GM21619 (cell line): Measurements from ENCODE around the gene ARHGDIG.
"Not testable (repeated sequence)": the region's sequence is repeated elsewhere in the genome, so short reads cannot be mapped to it uniquely, and the experiment has no call there.

Experiments used
- ATAC-seq: cut with Tn5 transposase; IDR thresholded peaks from one replicate; pipeline ENCODE4 v1.9.1; 2021; ENCODE audit not compliant: unreplicated experiment

The ARHGDIG gene

DNA sequence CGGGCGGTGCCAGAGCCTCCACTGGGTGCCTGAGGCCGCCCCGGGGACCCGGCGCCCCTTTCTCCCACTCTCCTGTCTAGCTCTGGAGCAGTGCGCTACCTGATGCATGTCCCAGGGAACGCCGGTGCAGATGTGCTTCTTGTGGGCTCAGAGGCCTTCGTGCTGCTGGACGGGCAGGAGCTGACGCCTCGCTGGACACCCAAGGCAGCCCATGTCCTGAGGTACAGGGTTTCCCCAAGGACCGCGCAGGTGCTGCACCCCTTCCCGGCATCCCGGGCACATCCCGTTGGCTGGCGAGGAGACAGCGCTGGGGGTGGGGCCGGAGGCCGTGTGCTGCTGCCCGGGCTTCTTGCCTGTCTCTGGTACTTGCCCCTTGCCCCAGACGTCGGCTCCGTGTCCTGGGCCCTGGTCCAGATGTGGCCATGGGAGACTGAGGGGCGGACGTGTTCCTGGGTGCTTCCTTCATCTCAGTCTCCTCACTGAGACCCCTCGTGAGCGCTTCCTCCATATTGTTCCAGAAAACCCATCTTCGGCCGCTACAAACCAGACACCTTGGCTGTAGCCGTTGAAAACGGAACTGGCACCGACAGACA is 17.1 kb upstream of the ARHGDIG start:
- no peak for ATAC-seq

DNA sequence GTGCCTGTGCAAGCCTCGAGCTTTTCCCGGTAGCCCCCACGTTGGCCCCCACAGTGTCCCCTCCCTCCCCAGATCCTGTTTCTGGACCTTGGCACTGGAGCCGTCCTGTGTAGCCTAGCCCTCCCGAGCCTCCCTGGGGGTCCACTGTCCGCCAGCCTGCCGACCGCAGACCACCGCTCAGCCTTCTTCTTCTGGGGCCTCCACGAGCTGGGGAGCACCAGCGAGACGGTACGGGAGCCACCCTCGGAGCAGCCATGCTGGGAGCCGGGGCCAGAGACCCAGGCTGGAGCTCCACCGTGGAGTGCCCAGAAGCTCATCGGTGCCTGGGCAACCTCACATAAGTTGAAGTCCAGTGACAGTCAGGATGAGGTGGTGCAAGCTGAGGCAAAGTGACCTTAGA is 16.4 kb upstream of the ARHGDIG start:
- ATAC-seq, result no peak

DNA sequence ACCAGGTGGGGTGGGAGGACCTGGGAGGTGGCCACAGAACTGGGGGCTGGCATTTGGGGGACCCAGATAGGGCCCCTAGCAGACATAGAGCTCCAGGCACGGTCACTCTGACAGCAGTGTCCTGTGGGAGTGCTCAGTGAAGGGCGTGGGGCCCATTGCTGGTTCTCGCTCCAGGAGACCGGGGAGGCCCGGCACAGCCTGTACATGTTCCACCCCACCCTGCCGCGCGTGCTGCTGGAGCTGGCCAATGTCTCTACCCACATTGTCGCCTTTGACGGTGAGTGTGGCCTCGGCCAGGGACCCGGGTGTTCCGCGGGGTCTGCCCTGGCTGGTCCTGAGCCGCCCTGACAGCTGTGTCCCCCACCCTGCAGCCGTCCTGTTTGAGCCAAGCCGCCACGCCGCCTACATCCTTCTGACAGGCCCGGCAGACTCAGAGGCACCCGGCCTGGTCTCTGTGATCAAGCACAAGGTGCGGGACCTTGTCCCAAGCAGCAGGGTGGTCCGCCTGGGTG is 15.9 kb upstream of the ARHGDIG start:
- ATAC-seq, result no peak

DNA sequence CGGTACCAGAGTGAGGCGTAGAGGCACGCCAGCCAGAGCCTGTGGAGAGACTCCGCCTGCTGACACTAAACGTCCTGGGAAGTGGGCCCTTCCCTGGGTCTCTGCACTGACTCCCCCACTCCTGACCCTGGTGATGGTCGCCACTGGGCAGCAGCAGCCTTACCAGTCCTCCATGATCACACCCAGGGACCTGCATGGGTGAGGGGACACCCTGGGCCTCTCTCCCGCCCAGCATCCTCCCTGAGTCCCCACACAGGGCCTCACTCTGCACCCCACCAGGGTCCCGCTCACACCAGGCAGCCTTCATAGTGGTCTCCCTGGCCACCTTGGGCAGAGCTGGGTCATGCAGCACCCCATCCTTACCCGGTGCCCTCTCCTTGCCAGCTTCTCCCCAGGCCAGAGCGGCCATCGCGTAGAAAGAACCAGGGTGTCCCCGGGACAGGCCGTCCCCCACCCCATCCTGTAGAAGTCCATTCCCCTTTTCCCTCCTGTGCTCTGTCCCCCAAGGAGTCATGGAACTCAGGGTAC is 15.3 kb upstream of the ARHGDIG start:
- ATAC-seq, result no peak

DNA sequence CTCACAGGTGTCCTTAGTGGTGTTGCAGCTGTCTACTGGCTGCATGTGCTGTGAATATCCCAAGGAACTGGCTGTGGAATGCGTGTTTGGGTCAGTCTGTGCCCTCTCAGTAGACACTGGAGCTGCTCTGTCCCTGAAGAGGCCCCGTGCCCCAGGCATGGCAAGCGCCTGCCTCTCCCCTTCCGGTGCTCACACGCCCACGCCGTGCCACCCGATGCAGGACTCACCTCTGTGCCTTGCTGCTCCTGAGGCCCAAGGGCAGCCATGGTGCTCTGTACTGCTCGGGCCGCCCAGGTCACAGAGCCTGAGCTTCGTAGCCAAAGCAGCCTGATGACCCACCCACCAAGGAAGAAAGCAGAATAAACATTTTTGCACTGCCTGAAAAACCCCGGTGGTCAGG is 14.7 kb upstream of the ARHGDIG start:
- no peak for ATAC-seq

DNA sequence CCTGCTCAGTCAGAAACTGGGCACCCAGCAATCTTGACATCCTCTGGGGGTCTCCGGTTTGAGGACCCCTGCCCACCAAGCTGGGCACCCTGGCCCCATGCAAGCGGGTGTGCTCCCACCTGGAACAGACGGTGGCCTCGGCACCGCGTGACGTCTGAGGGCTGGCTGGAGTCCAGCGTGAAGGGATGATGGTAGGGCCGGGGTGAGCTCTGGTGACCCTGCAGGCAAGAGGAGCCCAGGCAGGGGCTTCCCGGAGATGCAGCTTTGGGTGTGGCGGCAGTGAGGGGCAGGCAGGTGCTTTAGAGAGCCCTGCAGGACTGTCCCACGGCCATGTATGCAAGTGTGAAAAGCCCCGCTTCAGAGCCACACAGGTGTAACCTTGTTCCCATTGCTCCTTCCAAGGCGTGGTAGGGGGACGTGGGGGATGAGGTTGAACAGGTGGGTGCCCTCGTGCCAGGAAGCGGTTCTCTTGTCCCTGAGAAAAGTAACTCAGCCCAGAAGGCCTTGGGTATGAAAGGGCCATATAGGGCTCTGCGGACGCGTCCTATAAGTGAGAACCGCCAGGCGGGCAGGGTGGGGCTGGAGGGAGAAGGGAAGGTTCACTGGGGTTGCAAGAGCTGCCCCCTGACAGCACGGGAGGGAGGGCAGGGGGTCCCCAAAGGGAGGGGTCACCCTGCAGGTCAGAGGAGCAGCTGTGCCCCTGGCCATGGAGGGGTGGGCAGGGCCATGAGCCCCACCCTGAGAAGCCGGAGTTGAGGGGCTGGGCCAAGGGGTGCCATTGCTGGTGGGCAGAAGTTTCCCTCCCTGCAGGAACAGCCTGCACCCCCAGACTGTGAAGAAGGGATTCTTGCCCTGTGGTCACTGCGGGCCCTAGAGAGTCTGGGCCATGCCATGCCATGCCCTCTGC is 13.9 kb upstream of the ARHGDIG start:
- no peak for ATAC-seq

DNA sequence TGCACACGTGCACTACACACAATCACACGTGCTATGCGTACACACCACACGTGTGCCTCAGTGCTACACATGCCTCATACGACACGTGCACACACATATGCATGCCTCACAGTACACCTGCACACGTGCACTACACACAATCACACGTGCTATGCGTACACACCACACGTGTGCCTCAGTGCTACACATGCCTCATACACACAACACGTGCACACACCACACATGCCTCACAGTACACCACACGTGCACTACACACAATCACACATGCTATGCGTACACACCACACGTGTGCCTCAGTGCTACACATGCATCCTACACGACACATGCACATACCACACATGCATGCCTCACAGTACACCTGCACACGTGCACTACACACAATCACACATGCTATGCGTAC is 12.8 kb upstream of the ARHGDIG start:
- not testable (repeated sequence) for ATAC-seq

DNA sequence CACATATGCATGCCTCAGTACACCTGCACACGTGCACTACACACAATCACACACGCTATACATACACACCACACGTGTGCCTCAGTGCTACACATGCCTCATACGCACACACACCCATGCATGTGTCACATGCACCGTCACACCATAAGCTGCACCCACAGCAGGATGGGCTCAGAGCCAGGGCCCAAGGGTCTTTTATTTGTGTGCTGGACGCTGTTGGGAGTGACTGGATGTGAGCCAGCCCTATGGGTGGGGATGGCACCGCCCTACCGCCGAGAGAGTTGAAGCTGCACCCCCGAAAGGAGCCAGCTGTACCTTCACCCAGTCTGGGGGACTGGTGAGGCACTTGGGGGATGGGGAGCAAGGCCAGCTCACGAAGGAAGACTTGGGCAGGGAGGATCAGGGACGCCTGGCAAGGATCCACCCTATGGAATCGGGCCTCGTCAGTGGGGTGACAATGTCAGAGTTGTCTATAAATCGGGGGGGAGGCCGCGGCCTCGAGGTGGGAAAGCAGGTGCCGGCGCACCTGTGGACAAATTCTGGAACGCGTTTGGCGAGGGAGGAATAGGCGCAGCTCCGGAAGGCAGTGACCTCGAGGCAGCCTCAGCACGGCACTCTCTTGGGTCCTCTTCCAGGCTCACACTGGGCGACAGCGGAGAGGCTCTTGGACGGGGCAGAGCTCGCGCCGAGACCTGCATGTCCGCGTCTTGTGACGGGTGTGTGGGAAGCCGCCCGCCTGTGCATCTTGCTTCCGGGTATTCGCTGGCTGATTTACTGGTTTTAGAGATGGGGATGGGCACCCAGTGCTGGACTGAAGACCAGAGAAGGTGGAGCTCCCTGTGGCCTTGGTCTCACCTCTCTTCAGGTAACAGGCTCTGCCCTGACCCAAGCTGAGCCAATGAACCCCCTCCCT is 12.0 kb upstream of the ARHGDIG start:
- ATAC-seq, result no peak

DNA sequence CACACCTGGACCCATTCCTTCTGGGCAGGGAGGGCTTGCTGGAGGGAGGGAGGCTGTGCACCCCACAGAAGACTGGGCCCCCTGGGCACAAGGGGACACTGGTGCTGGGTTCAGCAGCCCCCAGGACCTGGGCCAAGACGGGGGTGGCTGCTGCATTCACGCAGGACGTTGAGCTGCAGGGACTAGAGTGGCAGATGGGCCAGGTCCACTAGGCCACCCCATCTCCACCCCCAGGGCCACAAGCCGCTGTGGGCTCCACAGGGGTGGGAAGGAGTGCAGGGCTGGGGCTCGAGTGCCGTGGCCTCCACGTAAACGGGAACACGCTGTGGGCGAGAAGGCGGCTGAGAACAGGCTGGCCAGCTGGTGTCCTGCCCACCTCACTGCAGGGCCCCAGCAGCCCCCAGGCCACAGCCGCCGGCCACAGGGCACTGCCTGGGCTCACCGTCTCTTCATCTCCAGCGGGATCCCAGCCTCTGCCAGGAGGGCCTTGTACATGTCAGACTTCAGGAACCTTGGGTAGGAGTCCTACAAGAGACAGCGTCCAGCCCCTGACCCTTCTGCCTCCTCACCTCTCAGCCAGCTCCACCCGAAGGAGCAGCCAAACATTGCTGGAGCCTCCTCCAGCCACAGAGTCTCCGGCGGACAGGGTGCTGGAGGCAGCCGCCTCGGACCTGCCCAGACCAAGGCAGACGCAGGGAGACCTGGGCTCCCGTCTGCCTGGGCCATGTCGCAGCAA is 11.2 kb upstream of the ARHGDIG start:
- no peak for ATAC-seq

DNA sequence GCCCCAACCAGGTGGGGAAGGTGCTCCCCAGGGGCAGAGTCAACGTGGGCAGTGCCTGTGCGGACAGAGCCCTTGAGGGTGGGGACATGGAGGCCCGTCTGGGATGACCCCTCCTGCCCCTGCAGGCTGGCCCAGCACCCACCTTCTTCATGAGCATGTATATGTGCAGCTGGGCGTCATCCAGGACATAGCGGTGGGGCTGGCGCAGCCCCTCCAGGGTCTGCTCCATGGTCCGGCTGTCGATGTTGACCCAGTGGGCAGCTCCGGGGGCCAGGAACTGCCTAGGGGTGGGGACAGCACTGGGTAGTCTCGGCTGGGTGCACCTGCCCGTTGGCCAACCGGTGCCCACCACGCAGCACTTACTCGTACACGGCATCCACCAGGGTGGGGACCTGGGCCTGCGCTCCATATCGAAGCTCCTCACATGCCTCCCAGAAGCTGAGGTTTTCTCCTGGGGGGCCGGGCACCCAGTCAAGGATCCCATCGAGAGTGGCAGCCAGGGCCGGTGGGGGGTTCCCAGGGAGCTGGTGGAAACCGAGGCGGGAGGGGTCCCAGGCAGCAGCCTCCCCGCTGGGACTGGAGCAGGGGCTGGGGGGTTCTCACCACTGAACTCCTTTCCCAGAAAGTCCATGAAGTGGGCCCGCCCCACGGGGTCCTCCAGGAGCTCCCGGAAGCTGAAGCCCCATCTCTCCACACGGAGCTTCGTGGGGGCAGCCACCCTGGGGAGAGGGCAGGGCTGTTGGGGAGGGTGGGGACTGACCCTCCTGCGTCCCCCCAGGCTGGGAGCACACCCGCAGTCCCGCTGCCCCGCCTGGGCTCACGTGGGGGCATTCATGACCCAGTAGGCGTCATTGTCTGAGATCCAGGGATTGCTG is 9.8 kb upstream of the ARHGDIG start:
- ATAC-seq, result no peak

DNA sequence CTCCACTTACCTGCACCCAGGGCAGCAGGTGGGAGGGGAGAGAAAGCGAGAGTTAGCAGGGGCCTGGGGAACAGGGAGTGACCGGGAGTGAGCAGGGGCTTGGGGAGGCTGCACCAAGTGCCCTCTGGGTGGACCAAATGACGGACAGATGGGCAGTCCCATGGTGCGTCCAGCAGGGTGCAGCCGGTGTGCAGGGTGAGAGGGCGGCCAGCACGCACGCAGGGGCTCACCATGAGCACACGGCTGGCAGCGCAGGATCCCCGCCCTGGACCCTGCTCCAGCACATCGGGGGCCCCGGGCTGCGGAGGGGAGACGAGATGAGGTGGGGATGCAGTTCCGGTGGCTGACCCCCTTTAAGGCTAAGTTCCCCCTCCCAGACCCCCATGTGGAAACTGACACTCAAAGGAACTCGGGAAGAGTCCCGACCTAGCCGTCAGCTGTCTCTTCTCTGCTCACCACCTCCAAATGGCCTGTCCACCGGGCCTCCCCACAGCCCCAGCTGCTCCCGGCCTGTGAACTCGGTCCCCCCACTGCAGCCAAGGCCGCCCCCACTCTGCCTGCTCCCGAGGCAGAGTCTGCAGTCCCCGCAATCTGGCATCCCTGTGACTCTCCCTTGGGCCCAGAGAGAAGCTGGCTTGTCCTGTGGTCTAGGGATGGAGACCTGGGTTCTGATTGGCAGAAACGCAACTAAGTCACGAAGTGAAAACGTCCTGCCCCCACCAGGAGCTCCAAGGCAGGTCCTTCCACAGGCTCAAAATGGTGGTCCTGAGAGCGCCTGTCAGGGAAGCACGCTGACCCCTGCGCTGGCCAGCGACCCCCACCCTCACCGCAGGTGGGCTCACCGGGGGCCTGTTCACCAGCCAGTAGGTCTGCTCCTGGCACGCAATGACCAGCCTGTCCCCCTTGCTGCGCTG is 7.5 kb upstream of the ARHGDIG start:
- ATAC-seq, result no peak

DNA sequence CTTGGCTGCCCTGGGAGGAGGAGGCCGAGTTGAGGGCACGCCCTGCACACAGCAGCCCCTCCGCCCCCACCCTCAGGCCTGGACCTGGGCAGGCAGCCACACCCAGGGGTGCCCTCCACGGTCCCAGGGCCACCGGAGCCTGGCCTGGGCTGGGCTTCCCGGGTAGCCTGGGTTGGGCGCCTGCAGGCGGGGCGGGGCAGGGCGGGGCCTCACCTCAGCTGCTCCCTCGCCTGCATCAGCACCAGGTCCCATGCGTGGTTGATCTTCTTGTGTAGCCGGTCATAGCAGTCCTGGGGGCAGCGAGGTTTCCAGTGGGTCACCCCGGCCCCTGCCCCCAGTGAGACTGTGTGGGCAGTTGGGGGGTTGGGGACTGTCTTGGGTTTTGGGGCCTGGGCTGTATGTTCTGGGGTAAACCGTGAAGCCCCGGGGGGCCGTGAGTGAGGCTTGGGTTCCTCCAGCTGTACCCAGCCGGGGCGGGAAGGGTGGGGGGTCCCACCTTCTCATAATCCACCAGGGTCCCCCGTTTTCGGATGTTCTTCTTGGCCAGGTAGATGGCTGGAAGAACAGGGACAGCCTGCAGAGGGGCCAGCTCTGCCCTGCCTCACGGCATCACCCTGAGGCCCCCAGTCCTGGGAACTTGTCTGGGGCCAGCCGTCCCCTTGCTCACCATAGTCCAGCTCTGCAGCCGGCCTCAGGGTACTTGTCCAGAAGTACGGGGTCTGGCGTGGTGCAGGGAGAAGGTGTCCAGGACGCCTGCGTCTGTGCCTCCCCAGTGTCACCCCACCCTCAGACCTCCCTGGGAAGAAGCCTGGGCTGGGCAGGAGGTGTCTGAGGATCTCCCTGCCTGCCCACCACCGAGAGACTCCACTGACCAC is 6.6 kb upstream of the ARHGDIG start:
- no peak for ATAC-seq

DNA sequence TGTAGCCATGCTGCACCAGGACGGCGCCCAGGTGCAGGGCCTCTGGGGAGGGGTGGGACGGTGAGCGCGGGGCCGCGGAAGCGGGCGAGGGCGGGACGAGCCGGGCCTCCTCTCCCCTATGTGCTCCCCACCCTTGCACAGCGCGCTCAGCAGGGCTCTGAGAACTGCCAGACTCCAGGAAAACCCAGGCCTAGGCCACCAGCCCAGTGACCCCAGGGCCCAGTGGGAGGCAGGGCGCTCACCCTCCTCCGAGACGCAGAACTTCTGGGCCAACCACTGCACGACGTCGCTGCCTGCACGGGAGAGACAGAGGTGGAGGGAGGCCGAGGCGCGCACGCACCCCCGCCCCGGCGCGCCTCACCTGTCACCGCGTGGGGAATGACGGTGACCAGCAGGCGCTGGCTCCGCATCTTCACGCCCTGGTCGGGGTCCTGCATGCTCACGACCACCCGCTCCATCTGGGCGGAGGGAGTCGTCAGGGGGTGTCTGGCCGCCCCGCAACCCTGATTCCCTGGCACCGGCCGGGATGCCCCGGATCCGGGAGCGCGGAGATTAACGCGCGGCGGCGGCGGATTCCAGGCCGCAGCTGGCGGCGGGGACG is 5.2 kb upstream of the ARHGDIG start:
- ATAC-seq, result no peak

DNA sequence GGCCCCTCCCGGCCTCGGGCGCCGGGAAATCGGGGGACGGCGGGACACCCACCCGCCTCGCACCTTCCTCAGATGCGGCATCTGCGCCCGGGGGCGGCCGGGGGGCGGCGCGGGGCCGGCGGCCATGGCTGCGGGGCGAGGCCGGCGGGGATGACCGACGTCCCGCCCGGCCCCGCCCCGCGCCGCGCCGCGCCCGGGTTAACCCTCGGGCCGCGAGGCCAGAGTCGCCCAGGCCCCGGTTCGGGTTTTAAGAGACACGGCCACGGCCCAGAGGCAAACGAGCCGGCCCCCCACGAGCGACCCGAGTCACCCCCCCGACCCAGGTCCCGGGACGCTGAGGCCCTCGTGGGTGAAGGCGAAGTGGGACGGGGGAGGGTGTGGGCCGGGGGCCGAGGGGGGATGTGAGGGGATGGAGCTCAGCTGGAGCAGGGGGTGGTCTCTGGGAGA is 4.6 kb upstream of the ARHGDIG start, which contains the start of gene RGS11:
Gene RGS11, minus strand, starts transcription at position 159 of the 447 bp plus-strand sequence. Its CDS starts 33 bp downstream, at position 126.
- no peak for ATAC-seq

DNA sequence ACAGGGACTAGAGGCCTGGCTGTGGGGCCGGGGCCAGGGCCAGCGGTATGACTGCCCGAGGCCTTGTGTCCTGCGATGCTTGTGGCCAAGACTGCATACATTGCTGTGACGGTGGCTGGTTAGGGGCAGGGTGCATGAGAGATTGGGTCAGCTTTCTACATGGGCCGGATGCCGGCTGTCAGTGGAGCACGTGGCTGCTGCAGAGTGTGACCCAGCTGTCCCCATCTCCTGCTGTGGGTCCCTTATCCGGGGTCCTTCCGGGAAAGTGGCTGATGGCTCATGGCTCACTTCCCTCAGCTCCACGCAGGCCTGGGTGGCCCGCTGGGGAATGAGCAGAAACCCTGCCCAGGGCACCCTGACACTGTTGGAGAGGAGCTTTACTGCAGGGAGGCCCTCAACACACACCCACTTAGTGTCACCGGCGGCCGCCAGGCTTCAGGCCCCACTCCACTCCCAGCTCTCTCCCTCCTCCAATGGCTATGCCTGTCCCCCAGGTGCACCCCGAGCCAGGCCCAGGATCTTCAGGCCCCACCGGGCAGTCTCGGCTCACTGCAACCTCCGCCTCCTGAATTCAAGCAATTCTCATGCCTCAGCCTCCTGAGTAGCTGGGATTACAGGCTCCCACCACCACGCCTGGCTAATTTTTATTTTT is 3.8 kb upstream of the ARHGDIG start:
- ATAC-seq, result no peak

DNA sequence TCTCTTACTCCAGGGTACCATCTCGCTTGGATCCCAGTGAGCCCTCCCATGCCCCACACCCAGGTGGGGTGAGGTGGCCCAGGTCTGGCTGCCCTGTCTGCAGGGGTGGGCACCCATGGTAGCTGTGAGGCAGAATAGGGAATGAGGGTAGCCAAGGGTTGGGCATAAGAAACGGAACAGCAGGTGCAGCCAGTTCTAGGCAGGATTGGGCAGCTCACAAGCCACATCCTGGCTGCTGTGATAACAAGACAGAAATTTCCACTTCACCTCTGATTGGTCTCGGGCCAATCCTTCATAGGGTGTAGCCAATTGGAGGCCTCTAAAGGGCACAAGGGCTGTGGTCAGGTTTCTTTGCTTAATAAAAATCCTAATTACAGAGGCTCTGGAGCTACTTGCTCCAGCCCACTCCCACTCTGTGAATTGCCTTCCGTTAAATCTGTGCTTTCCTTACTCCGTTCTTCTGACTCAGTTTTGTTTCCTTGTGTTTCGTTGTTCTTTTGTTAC is 1.5 kb upstream of the ARHGDIG start:
- no peak for ATAC-seq
